ENCODE results near the gene KDR.

DNA sequence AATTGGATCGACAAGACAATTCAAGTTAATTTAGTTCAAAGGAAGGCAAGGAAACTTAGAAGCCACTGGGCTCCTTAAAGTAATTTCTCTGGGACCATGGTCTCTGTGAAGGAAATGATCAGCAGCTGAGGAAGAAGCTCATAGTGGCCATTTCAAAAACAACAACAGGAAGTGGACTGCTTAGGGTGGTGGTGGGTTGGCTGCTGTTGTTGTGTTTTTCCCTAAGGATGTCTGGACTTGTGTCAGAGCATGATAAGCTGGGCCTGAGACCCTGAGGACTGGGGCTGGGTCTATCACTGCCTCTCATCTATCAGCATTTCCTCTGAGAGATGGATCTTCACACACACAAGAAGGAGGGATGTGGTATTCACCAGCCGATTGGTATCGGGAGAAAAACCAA lies 18.3 kb downstream of the KDR start:
- TF ChIP-seq POLR2A (IDR thresholded peaks at IDR 0.05) = no peak
- TF ChIP-seq, protein P1, sequence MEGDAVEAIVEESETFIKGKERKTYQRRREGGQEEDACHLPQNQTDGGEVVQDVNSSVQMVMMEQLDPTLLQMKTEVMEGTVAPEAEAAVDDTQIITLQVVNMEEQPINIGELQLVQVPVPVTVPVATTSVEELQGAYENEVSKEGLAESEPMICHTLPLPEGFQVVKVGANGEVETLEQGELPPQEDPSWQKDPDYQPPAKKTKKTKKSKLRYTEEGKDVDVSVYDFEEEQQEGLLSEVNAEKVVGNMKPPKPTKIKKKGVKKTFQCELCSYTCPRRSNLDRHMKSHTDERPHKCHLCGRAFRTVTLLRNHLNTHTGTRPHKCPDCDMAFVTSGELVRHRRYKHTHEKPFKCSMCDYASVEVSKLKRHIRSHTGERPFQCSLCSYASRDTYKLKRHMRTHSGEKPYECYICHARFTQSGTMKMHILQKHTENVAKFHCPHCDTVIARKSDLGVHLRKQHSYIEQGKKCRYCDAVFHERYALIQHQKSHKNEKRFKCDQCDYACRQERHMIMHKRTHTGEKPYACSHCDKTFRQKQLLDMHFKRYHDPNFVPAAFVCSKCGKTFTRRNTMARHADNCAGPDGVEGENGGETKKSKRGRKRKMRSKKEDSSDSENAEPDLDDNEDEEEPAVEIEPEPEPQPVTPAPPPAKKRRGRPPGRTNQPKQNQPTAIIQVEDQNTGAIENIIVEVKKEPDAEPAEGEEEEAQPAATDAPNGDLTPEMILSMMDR (IDR thresholded peaks at IDR 0.05) = no peak
